ENCODE measurements around the gene SERPINA3.

Gene SERPINA3

GRCh38 chr14:94615254-94615653, 3.1 kb downstream of the SERPINA3 start:
- DNase-seq: no peak

- no peak for DNase-seq
These were observed 3.8 kb downstream of the SERPINA3 start for GRCh38 chr14:94615823-94616570.

GRCh38 chr14:94617366-94617941, 5.3 kb downstream of the SERPINA3 start:
- DNase-seq: no peak

- DNase-seq: no peak
These were observed 6.0 kb downstream of the SERPINA3 start for GRCh38 chr14:94617988-94618822.

GRCh38 chr14:94619297-94619696, 7.1 kb downstream of the SERPINA3 start:
- no peak for DNase-seq

GRCh38 chr14:94620597-94620996, 8.4 kb downstream of the SERPINA3 start:
- DNase-seq: no peak

GRCh38 chr14:94621358-94622134, 9.4 kb downstream of the SERPINA3 start:
- no peak for DNase-seq

- no peak for DNase-seq
These were observed 10.6 kb downstream of the SERPINA3 start for GRCh38 chr14:94622653-94623421.

- no peak for DNase-seq
These were observed 11.2 kb downstream of the SERPINA3 start for GRCh38 chr14:94623422-94623809.

GRCh38 chr14:94623856-94624499, 11.8 kb downstream of the SERPINA3 start:
- no peak for DNase-seq

GRCh38 chr14:94624537-94625352, 12.6 kb downstream of the SERPINA3 start:
- DNase-seq: no peak

GRCh38 chr14:94625353-94625635, 13.1 kb downstream of the SERPINA3 start:
- DNase-seq: no peak

- DNase-seq: no peak
These were observed 16.4 kb downstream of the SERPINA3 start for GRCh38 chr14:94628578-94628977.

GRCh38 chr14:94630396-94630795, 18.2 kb downstream of the SERPINA3 start:
- no peak for DNase-seq

GRCh38 chr14:94631050-94631449, 18.9 kb downstream of the SERPINA3 start:
- DNase-seq: no peak

- DNase-seq: no peak
These were observed 19.5 kb downstream of the SERPINA3 start for GRCh38 chr14:94631536-94632304.

- no peak for DNase-seq
These were observed 20.1 kb downstream of the SERPINA3 start for GRCh38 chr14:94632305-94632590.

- no peak for DNase-seq
These were observed 20.9 kb downstream of the SERPINA3 start for GRCh38 chr14:94633121-94633520.

GRCh38 chr14:94635154-94635553, 23.0 kb downstream of the SERPINA3 start:
- DNase-seq: no peak

- DNase-seq: no peak
These were observed 24.7 kb downstream of the SERPINA3 start for GRCh38 chr14:94636744-94637412.

All from activated naive CD4-positive, alpha-beta T cell (primary cell).